Urinary bladder (tissue), 4 donors: ENCODE measurements around the gene ADGRA3. TPM values are rescaled to one million over a fixed set of nuclear protein-coding genes. Genes with fewer than 3 reads are reported as not detected.

ENCODE experiments used
- DNase-seq: peaks from one replicate; pipeline ENCODE4 v3.0.0-alpha.2; 2015; ENCODE audit errors: extremely low spot score
- H3K27ac ChIP-seq: one replicate; pipeline ENCODE4 v1.5.1; 2013; ENCODE audit warnings: low read depth, mild to moderate bottlenecking, moderate library complexity
- H3K36me3 ChIP-seq: one replicate; pipeline ENCODE4 v1.6.1; 2013; ENCODE audit warnings: mild to moderate bottlenecking, moderate library complexity; ENCODE audit not compliant: insufficient read depth
- H3K4me1 ChIP-seq: one replicate; pipeline ENCODE4 v1.6.1; 2013; ENCODE audit warnings: mild to moderate bottlenecking, moderate library complexity; ENCODE audit not compliant: insufficient read depth
- H3K4me3 ChIP-seq: one replicate; pipeline ENCODE4 v1.5.1; 2013; ENCODE audit warnings: low read depth, low read length
- WGBS: extraction: QIAGEN DNeasy Blood & Tissue Kit; methylation state at CpG from one replicate; pipeline ENCODE4 v1.1.7; 2013; 5-methylcytosine and 5-hydroxymethylcytosine counted together
- polyA plus RNA-seq: library from polyadenylated mRNA; stranded (reverse); fragments of 200-250 nt; gene quantifications from one replicate; pipeline ENCODE4 v1.2.3, GENCODE V29; 2013
- total RNA-seq: library from RNA; depleted of rRNA; stranded (reverse); fragments of >200 nt; gene quantifications from one replicate; pipeline ENCODE4 v1.2.3, GENCODE V29; 2014
- donor health status: healthy with polysubstance abuse.
- donor health status: healthy.

Gene ADGRA3
- total and polyA plus RNA-seq, 2 donors = 12.3 to 67.8 TPM

DNA sequence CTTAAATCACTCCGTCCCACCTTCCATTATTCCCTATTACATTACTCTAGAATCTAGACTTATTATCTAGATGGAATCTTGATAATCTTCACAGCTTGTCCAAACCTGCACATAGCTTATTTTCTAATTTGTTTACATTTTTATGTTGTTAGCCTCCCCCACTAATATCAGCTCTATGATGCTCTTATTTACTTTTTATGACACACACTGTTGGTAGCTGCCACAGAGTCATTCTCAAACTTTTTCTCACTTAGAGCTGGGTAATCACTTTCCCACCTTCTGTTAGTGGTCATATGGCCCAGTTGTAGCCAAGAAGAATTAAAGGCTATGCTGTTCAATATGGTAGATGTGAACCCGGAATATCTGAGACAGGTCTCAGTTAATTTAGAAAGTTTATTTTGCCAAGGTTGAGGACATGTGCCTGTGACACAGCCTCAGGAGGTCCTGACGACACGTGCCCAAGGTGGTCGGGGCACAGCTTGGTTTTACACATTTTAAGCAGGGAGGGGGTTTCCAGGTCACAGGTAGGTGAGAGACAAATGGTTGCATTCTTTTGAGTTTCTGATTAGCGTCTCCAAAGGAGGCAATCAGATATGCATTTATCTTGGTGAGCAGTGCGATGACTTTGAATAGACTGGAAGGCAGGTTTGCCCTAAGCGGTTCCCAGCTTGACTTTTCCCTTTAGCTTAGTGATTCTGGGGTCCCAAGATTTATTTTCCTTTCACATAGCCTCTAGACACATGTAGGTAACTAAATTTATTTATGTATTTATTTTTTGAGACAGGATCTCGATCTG is 7.0 kb upstream of the ADGRA3 start:
- Histone ChIP-seq H3K4me3 (no peak overlapping the region), H3K36me3 (no peaks in the 10 kb centered on the region), H3K27ac (no peak overlapping the region), H3K4me1 (no peaks in the 10 kb centered on the region)
- 70% methylated on average over 9 of the region's 9 CpGs for WGBS
- no peak for DNase-seq

DNA sequence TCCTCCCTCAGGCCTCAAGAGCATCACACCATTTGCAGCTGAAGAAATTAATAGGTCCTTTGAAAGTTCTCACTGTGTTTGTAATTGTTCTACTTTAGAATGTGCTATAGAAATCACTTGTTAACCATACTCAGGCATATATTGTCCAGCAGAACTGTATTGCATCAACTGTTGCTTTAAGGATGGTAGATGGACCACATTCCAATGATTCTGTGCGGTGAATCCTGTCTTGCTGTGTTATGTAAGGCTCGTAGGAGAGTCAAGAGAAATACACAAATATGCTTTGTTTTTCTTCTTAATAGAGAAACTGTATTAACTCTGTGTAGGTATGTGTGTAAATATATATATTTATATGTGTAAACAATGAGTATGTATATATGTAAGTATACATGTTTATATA is 6.3 kb upstream of the ADGRA3 start:
- H3K36me3 ChIP-seq = no peaks in the 10 kb centered on the region
- H3K27ac ChIP-seq = no peak overlapping the region
- WGBS = 60% methylated on average over 2 of the region's 2 CpGs

DNA sequence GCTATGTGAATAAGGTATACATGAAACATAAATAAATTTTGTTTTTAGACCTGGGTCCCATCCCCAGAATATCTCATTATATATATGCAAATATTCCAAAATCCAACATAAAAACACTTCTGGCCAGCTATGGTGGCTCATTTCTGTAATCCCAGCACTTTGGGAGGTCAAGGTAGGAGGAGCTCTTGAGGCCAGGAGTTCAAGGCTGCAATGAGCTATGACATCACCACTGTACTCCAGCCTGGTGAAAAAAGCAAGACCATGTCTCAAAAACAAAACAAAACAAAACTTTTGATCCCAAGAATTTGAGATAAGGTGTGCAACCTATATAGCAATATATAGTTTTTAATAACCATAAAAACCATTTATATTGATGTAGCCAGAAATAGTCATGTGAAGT is 5.4 kb upstream of the ADGRA3 start:
- H3K36me3 ChIP-seq = no peaks in the 10 kb centered on the region
- H3K27ac ChIP-seq = no peak overlapping the region
- no peak for DNase-seq

More for the DNA sequence above, 6.3 kb upstream of the ADGRA3 start:
- H3K4me3 ChIP-seq = no peak overlapping the region
- no peak for DNase-seq
- no peaks in the 10 kb centered on the region for H3K4me1 ChIP-seq

DNA sequence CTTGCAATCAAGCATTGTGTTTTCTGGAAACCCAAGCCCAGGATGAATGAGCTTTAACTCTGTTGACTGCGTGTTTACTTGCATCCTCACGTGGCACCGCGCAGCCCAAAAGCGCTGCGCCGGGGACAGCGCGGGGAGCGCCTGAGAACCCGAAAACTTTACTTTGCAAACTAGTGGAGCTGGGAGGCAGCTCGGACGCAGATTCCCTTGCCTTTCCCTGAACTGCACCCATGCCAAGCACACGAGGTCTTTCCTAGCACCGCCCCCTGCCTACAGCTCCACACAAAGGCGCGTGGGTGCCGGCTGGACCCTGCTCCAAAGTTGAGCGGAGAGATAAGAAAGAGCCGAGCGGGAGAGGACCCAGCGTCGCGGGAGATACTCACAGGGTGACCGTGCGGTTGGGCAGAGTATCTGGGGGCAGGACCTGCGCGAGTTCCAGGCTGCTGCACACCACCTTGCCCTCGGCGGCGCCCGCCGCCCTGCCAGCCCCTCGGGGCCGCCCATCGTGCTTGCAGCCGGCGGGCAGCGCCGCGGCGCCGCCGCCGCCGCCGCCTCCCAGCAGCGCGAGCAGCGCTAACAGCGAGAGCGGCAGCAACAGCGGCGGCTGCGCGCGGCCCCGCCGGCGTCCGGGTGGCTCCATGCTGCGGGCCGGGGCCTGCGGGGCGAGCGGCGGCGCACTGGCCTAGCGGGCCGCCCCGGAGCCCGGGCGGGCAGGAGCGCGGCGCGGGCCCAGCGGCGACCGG is 550 bp downstream of the ADGRA3 start:
- Histone ChIP-seq H3K4me1 (peaks cover 2% of the 10 kb centered on the region), H3K4me3 (peak overlapping the region; percentile 68), H3K36me3 (no peaks in the 10 kb centered on the region), H3K27ac (peak overlapping the region; percentile 28)
- under 1% methylated on average over 80 of the region's 80 CpGs for WGBS
- DNase-seq = peak; percentile 58

More for the DNA sequence above, 5.4 kb upstream of the ADGRA3 start:
- Histone ChIP-seq H3K4me3 (no peak overlapping the region), H3K4me1 (no peaks in the 10 kb centered on the region)

DNA sequence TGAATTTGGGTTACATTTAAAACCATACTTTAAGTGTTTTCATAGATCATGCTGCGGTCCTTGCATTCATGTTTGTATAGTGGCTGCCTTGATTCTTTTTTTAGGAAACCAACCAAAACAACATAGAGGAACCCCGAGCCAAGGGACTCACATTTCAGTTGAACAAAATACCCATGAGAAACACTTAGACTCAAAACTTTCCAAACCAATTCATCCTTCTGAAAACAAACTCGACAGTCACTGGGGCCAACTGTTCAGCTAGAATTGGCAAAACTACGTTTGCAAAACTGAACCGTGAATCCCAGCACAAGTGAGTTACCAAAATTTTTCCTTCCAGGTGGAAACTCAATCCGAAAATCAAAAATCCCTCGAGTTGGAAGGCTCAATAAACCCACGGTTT is 1.4 kb downstream of the ADGRA3 start:
- Histone ChIP-seq H3K4me1 (peaks cover 2% of the 10 kb centered on the region), H3K27ac (no peak overlapping the region), H3K4me3 (no peak overlapping the region), H3K36me3 (no peaks in the 10 kb centered on the region)
- 10% methylated on average over 8 of the region's 8 CpGs for WGBS
- no peak for DNase-seq

DNA sequence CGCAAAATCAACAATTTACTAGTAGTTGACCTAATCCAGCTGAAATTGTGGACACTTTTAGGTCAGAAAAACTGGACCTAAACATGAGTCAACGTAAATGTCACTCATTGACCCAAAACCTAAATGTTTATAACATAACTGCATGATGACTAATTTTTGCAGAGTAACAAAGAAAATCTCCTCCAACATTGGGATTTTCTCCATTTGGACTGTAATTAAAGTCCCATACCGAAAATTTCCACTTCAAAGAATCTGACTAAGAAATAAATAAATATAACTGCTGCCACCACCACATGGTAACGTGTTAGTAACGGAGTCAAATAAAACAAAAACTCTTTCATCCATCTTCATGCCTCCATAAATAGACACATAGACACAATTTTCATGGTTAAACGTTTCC is 1.9 kb downstream of the ADGRA3 start:
- no peak overlapping the region for H3K27ac ChIP-seq
- DNase-seq = no peak
- WGBS = 57% methylated on average over 6 of the region's 6 CpGs
- H3K4me3 ChIP-seq = no peak overlapping the region
- H3K36me3 ChIP-seq = no peaks in the 10 kb centered on the region
- peaks cover 2% of the 10 kb centered on the region for H3K4me1 ChIP-seq

DNA sequence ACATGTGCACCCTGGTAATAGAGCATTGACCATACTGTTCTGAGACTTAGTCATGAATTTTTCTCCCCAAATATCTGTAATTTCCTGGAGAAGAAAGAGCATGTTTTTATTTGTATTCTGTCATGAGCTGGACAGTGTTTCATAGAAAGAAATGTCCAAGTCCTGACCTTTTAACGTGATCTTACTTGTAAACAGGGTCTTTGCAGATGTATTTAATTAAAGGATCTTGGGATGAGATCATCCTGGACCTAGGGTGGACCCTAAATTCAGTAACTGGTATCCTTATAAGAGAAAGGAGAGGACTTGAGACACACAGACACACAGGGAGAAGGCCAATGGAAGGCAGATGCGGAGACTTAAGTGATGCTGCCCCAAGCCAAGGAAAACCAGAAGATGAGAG is 3.6 kb downstream of the ADGRA3 start:
- peaks cover 2% of the 10 kb centered on the region for H3K4me1 ChIP-seq

DNA sequence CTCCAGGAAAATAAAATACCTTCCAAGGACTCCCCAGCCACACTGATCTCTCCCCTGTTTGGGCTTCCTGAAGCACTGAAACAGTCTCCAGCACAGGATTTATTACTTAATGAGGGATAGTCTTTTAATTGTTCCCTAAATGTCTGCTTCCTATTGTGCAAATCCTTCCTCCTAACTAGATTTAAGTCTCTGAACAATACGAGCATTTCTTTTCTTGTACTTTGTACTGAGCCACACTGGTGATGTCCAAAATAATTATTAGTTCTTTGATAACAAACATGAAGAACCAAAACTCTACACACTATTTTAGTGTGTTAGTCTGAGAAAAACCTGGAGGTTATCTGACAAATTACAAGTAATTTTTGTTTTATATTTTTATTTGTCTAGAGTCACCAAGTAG is 5.1 kb downstream of the ADGRA3 start:
- DNase-seq = no peak
- H3K36me3 ChIP-seq = no peaks in the 10 kb centered on the region
- no peak overlapping the region for H3K27ac ChIP-seq
- 86% methylated on average over 1 of the region's 1 CpG for WGBS
- H3K4me3 ChIP-seq = no peak overlapping the region
- peaks cover 2% of the 10 kb centered on the region for H3K4me1 ChIP-seq

More for the DNA sequence above, 3.6 kb downstream of the ADGRA3 start:
- Histone ChIP-seq H3K4me3 (no peak overlapping the region), H3K27ac (no peak overlapping the region), H3K36me3 (no peaks in the 10 kb centered on the region)
- no peak for DNase-seq
- WGBS = 80% methylated on average over 2 of the region's 2 CpGs

DNA sequence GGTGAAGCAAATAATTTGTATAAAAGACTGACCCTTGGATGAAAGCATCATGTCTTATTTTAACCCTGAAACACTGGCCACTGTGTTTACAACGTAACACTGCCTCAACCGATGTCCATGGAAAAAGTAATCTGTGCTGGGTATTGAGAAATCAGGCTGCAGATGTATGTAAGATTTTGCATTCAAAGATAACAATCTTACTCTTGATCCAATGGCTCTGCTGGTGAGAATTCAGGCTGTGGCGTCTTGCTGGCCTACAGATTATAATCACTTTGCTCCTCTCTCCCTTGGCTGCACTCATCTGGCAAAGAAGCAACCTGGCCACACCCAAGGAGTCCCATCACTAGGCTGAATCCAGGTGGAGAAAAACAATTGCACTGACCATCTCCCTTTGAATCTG is 7.5 kb downstream of the ADGRA3 start:
- WGBS = 75% methylated on average over 3 of the region's 3 CpGs
- Histone ChIP-seq H3K27ac (no peak overlapping the region), H3K4me3 (no peak overlapping the region), H3K4me1 (no peaks in the 10 kb centered on the region), H3K36me3 (no peaks in the 10 kb centered on the region)
- no peak for DNase-seq

DNA sequence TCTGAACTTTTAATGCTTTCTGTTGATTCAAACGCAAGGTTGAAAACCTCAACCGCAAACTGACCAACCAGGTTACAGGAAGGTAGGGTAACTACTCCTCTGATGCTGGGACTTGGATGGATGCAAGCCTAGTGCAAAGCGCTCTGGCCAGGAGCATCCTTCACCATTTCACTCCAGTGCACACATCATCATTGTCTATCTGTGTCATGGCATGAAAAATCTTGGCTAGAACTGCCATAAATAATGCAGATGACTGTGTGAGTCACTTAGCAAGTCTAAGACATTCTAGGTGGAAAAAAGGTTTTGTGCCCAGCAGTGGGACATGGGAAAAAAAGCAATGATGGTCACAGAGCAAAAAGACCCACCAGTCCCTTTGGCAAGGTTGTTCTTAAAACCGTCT is 10.9 kb downstream of the ADGRA3 start:
- WGBS = 98% methylated on average over 4 of the region's 4 CpGs
- no peak overlapping the region for H3K27ac ChIP-seq

DNA sequence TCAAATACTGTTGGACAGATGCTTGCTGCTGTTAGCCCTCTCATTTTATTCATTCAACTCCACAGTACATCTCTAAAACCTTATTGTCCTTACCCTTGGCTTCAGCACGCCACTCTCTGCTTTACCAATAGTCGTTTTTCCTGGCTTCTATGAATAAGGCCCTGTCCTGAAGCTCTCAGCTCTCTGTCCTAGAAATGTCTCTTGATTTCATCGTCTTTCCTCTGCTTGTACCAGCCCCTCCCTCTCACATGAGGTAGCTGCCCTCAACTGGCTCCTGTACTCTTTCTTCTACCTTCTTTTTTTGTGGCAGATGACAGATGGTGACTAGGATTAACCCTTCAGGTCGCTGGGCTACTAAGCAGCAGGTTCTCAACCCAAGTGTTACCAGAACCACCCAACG is 11.4 kb downstream of the ADGRA3 start:
- no peak overlapping the region for H3K27ac ChIP-seq
- H3K4me1 ChIP-seq = no peaks in the 10 kb centered on the region

More for the DNA sequence above, 10.9 kb downstream of the ADGRA3 start:
- H3K4me3 ChIP-seq = no peak overlapping the region
- H3K36me3 ChIP-seq = no peaks in the 10 kb centered on the region
- H3K4me1 ChIP-seq = no peaks in the 10 kb centered on the region
- DNase-seq = no peak

DNA sequence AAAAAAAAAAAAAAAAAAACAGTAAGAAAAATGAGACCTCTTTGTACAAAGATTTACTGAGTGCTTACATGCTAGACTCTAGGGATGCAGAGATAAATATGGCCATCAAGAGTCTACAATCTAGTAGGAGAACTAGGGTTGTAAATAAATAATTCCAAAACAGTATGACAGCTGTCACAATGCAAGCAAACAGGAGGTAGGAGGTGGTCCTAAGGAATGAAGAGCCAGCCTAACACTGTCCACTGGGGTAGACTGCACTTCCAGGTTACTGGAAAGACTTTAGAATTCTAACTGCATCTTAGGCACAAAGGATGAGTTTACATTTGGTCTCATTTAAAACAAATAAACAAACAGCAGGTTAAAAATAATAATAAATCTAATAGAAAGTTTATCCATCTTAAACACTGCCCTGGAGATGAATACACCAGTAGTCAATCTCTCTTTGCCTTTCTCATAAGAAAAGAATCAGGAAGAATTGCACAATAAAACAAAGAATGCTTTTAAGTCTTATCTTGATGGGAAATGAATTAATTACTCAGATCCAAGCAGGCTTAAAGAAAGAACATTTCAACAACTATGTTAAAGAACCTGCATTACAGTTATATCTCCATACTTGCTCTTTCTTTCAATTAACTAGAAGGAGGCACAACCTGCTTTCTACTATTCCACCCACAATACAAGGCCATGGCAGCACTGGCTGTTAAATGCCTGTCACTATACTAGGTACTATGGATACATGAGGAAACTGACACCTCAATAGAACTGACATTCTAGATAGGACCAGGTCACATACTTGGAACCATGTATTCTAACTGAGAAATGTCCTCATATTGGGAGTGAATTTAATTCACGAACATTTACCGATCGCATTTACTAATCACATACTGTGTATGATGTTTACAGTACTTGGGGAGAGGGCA is 12.7 kb downstream of the ADGRA3 start:
- no peaks in the 10 kb centered on the region for H3K36me3 ChIP-seq
- no peaks in the 10 kb centered on the region for H3K4me1 ChIP-seq
- 98% methylated on average over 3 of the region's 3 CpGs for WGBS
- no peak overlapping the region for H3K4me3 ChIP-seq
- no peak overlapping the region for H3K27ac ChIP-seq
- no peak for DNase-seq

More for the DNA sequence above, 11.4 kb downstream of the ADGRA3 start:
- WGBS = 93% methylated on average over 5 of the region's 5 CpGs
- no peak for DNase-seq
- Histone ChIP-seq H3K36me3 (no peaks in the 10 kb centered on the region), H3K4me3 (no peak overlapping the region)

DNA sequence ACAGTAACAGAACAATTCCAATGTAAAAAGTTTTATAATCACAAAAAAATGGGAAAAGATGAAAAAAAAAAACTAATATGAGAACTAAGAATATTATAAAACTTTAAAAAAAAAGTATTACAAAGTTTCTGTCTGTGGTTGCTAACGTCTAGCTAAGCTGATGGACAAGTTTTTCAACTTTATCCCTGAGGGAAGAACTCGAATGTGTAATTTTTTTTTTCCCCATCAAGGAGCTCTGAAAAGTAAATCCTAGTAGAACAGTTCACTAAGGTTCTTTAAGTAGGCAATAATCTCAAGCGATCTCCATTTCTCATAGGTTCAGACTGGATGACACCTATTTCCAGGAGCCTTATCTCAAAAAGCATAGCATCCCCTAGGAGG is 14.2 kb downstream of the ADGRA3 start:
- no peak overlapping the region for H3K4me3 ChIP-seq
- H3K4me1 ChIP-seq = no peaks in the 10 kb centered on the region
- DNase-seq = no peak
- 62% methylated on average over 3 of the region's 3 CpGs for WGBS
- no peak overlapping the region for H3K27ac ChIP-seq
- no peaks in the 10 kb centered on the region for H3K36me3 ChIP-seq
